A673 (cell line): ENCODE data around the gene SLCO2A1. TPM values are rescaled to one million over a fixed set of nuclear protein-coding genes. Genes with fewer than 3 reads are reported as not detected.

Source experiments
- BruUV-seq: library from RNA; stranded (reverse); fragments of 400-500 nt; replicated peaks from 2 replicates; lab custom pipeline; 2021; lab: Mats Ljungman, UMichigan
- CTCF ChIA-PET: fragments of 300-600 bp; sonication (Branson Sonifier 250); formaldehyde crosslinking; loops from one replicate; lab custom pipeline; 2022; ENCODE audit warnings: antibody characterized with exemption; lab: Charles Lee
- POLR2A ChIA-PET: fragments of 300-600 bp; sonication (Branson Sonifier 250); formaldehyde crosslinking; loops from one replicate; lab custom pipeline; 2022; ENCODE audit warnings: antibody characterized with exemption; ENCODE audit not compliant: low non-redundant PET; lab: Charles Lee
- DNase-seq: peaks from one replicate; pipeline ENCODE4 v3.0.0-alpha.2; 2015; ENCODE audit warnings: low spot score
- H3K27ac ChIP-seq: fragments of 200-600 bp; sonication (generic); 2 replicates; pipeline ENCODE4 v1.5.1; 2016; ENCODE audit warnings: mixed run types, low read depth, mild to moderate bottlenecking, mixed read lengths, antibody characterized with exemption, low read length; ENCODE audit not compliant: poor library complexity, severe bottlenecking
- H3K27me3 ChIP-seq: fragments of 200-600 bp; sonication (generic); replicated peaks from 2 replicates; pipeline ENCODE4 v1.6.1; 2017; ENCODE audit warnings: mixed run types, low read depth, mild to moderate bottlenecking, mixed read lengths, antibody characterized with exemption, low read length; ENCODE audit not compliant: insufficient read depth, poor library complexity
- H3K36me3 ChIP-seq: fragments of 200-600 bp; sonication (generic); 2 replicates; pipeline ENCODE4 v1.6.1; 2016; ENCODE audit warnings: mixed run types, mild to moderate bottlenecking, mixed read lengths, antibody characterized with exemption, low read length; ENCODE audit not compliant: insufficient read depth, poor library complexity, severe bottlenecking
- H3K4me1 ChIP-seq: fragments of 200-600 bp; sonication (generic); 2 replicates; pipeline ENCODE4 v1.6.1; 2017; ENCODE audit warnings: mixed run types, mild to moderate bottlenecking, mixed read lengths, antibody characterized with exemption, low read length; ENCODE audit not compliant: insufficient read depth, poor library complexity, severe bottlenecking
- H3K4me3 ChIP-seq: fragments of 200-600 bp; sonication (generic); 2 replicates; pipeline ENCODE4 v1.5.1; 2016; ENCODE audit warnings: low read depth, mixed run types, mild to moderate bottlenecking, mixed read lengths, low read length; ENCODE audit not compliant: poor library complexity, severe bottlenecking
- H3K9me3 ChIP-seq: fragments of 200-600 bp; sonication (generic); 2 replicates; pipeline ENCODE4 v1.6.1; 2016; ENCODE audit warnings: mixed run types, low read depth, mild to moderate bottlenecking, mixed read lengths, antibody characterized with exemption, low read length; ENCODE audit not compliant: poor library complexity, severe bottlenecking
- EZH2 ChIP-seq: fragments of 200-600 bp; sonication (generic); IDR thresholded peaks from 2 replicates; pipeline ENCODE4 v1.6.1; 2017; ENCODE audit warnings: borderline replicate concordance, low read depth, mild to moderate bottlenecking, mixed read lengths, antibody characterized with exemption, low read length; ENCODE audit not compliant: poor library complexity, severe bottlenecking
- intact Hi-C: fragments of 100-400 bp; cut with micrococcal nuclease; formaldehyde crosslinking; loops from one replicate; pipeline ENCODE4 v1.10.0; 2022; ENCODE audit not compliant: unreplicated experiment
- total RNA-seq: library from RNA; stranded (reverse); gene quantifications from 2 replicates; pipeline ENCODE4 v1.2.3, GENCODE V29; 2021
- TF ChIP-seq, protein P1 (sequence below): fragments of 300-800, 200-600 bp; sonication (generic); conservative IDR thresholded peaks from 2 replicates; pipeline ENCODE4 v1.5.1; 2017; ENCODE audit warnings: low read depth, mild to moderate bottlenecking, antibody characterized with exemption, low read length, moderate library complexity, mixed read lengths

Gene SLCO2A1
- total RNA-seq, 1 experiment from 2014 or later, result not detected

DNA sequence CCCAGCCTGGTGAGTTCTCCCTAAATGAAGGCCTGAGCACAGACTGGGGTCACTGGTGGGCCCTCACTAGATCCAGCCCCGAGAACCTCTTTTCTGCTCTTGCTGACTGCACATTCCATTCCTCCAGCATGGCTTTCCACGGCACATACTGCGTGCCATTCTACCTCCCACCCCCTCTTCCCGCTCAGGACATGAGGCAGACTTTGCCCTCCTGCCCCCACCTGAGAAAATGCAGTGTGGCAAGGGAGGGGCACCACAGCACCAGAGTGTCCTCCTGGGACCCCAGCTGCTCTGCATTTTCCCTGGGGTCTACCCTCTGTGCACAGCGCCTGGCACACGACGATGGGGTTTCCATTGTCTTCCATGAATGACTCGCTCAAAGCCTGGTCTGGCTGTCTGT, 6.1 kb upstream of the SLCO2A1 start:
- DNase-seq, result no peak
- Histone ChIP-seq H3K4me3 (no peak overlapping the region), H3K9me3 (no peaks in the 10 kb centered on the region), H3K4me1 (no peaks in the 10 kb centered on the region), H3K27ac (no peak overlapping the region), H3K36me3 (no peaks in the 10 kb centered on the region), H3K27me3 (peaks cover 3% of the 10 kb centered on the region)
- CTCF ChIA-PET, result no interaction called here
- no TSS peak for BruUV-seq
- intact Hi-C loops, result no loop called here
- no peak for TF ChIP-seq EZH2
- TF ChIP-seq, protein P1, sequence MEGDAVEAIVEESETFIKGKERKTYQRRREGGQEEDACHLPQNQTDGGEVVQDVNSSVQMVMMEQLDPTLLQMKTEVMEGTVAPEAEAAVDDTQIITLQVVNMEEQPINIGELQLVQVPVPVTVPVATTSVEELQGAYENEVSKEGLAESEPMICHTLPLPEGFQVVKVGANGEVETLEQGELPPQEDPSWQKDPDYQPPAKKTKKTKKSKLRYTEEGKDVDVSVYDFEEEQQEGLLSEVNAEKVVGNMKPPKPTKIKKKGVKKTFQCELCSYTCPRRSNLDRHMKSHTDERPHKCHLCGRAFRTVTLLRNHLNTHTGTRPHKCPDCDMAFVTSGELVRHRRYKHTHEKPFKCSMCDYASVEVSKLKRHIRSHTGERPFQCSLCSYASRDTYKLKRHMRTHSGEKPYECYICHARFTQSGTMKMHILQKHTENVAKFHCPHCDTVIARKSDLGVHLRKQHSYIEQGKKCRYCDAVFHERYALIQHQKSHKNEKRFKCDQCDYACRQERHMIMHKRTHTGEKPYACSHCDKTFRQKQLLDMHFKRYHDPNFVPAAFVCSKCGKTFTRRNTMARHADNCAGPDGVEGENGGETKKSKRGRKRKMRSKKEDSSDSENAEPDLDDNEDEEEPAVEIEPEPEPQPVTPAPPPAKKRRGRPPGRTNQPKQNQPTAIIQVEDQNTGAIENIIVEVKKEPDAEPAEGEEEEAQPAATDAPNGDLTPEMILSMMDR, result no peak
- POLR2A ChIA-PET, result no interaction called here

DNA sequence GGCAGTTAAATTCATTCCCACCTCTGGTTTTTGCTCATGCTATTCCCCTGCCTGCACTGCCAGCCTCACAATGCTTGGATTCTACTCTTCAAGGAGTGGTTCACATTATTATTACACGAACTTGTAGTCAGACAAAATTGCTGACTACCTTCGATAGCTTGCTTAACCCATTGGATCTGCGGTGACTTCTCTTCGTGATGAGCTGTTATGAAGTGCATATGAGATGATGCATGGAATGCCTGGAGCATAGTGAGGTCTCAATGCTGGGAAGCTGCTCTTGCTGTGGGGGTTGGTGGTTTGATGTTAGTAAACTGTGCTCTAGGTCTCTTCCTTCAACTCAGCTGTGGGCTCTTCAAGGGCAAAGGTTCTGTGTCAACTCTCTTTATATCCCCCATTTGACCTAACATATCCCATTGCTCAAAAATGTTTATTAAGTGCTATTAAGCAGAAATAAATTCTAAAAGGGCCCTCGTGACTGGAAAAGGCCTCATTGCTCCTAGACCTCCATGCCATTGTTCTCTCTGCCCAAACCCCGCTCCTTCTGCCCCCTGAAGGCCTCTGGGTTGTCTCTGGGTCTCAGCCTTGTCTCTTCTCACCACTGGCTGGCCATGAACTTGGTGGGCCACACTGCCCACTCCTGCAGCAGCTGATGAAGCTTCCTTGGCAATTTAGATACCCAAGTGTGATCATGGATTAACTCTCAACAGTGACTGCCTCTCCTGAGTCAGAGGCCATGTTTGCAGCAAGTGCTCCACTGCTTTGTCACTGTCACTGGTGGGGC, 4.5 kb upstream of the SLCO2A1 start:
- BruUV-seq, result no TSS peak
- CTCF ChIA-PET, result no interaction called here
- no peak for DNase-seq

DNA sequence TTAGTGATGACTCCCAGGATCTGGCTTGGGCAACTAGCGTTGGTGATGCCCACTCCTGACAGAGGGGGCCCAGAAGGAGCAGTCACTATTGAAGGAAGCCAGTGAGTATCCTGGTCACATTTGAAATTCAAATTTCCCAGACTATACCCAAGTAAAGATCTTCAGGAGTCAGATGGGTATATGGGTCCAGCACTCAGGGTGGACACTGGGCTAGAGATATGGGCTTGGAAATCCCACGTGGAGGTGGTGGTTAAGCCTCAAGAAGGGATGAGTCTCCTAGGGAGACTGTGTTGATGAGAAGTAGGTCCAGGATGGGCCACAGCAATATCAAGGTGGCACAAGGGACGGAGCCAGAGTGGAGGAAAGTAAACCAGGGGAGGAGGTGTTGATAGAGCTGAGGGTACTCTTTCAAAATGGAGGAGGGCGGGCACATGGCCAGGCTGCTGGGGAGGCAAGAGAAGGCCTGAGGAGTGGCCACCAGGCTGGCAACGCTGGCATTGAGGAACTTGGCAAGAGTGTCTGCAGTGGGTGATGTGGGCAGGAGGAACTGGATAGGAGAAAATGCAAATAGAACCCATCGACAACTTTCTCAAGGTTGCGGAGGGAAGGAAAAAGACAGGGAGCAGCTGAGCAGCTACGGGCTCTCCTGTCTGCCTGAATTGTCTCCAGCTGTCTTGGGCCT, 3.7 kb upstream of the SLCO2A1 start:
- Histone ChIP-seq H3K27me3 (peaks cover 23% of the 10 kb centered on the region), H3K4me1 (no peaks in the 10 kb centered on the region), H3K27ac (no peak overlapping the region), H3K4me3 (no peak overlapping the region), H3K9me3 (no peaks in the 10 kb centered on the region), H3K36me3 (no peaks in the 10 kb centered on the region)
- intact Hi-C loops, result no loop called here
- no peak for DNase-seq
- TF ChIP-seq EZH2, result no peak
- TF ChIP-seq, protein P1, result no peak
- BruUV-seq, result no TSS peak
- POLR2A ChIA-PET, result no interaction called here
- CTCF ChIA-PET, result no interaction called here

More for the DNA sequence above, 4.5 kb upstream of the SLCO2A1 start:
- Histone ChIP-seq H3K9me3 (no peaks in the 10 kb centered on the region), H3K27me3 (peaks cover 15% of the 10 kb centered on the region), H3K4me3 (no peak overlapping the region), H3K36me3 (no peaks in the 10 kb centered on the region), H3K27ac (no peak overlapping the region), H3K4me1 (no peaks in the 10 kb centered on the region)
- intact Hi-C loops, result no loop called here
- POLR2A ChIA-PET, result no interaction called here
- no peak for TF ChIP-seq EZH2
- TF ChIP-seq, protein P1, result no peak
